Activated CD8-positive, alpha-beta T cell treated with anti-CD3 and anti-CD28 coated beads for 36 hours (primary cell): ENCODE data around the gene HELT. TPM values are rescaled to one million over a fixed set of nuclear protein-coding genes. Genes with fewer than 3 reads are reported as not detected.
"Not testable (repeated sequence)": the region's sequence is repeated elsewhere in the genome, so short reads cannot be mapped to it uniquely, and the experiment has no call there.

Source experiments
- ATAC-seq: fragments of 200-7000 bp; cut with Tn5 transposase; one replicate; pipeline ENCODE4 v1.10.0; 2021; ENCODE audit warnings: mild to moderate bottlenecking, moderate library complexity
- CTCF ChIA-PET: fragments of 350-600 bp; sonication (Branson Sonifier 250); formaldehyde crosslinking; loops from one replicate; lab custom pipeline; 2021; ENCODE audit warnings: antibody characterized with exemption; lab: Charles Lee
- POLR2A ChIA-PET: fragments of 350-600 bp; sonication (Branson Sonifier 250); formaldehyde crosslinking; loops from one replicate; lab custom pipeline; 2021; ENCODE audit warnings: antibody characterized with exemption; lab: Charles Lee
- DNase-seq: peaks from one replicate; pipeline ENCODE4 v3.0.0-alpha.2; 2020
- H3K27ac Mint-ChIP-seq: one replicate; pipeline ENCODE4 v1.8.0; 2021; ENCODE audit warnings: mild to moderate bottlenecking, mixed read lengths
- H3K27me3 Mint-ChIP-seq: one replicate; pipeline ENCODE4 v1.8.0; 2021; ENCODE audit warnings: mixed read lengths
- H3K36me3 Mint-ChIP-seq: one replicate; pipeline ENCODE4 v1.8.0; 2021; ENCODE audit warnings: low read depth, mixed read lengths
- H3K4me1 Mint-ChIP-seq: one replicate; pipeline ENCODE4 v1.8.0; 2021; ENCODE audit warnings: low read depth, mixed read lengths
- H3K4me3 Mint-ChIP-seq: one replicate; pipeline ENCODE4 v1.8.0; 2021; ENCODE audit warnings: mild to moderate bottlenecking, moderate library complexity, mixed read lengths
- H3K9me3 Mint-ChIP-seq: one replicate; pipeline ENCODE4 v1.8.0; 2021; ENCODE audit warnings: mixed read lengths
- intact Hi-C: fragments of 100-400 bp; cut with micrococcal nuclease; formaldehyde crosslinking; loops from one replicate; pipeline ENCODE4 v1.10.0; 2022
- total RNA-seq, 2 experiments: library from RNA; stranded (reverse); gene quantifications; one replicate each; pipeline ENCODE4 v1.2.3, GENCODE V29; 2021
- TF ChIP-seq, protein P1 (sequence below): fragments of 200-600 bp; IDR thresholded peaks from one replicate; pipeline ENCODE4 v1.8.0; 2022; ENCODE audit warnings: antibody characterized with exemption, mild to moderate bottlenecking

The HELT gene
- total RNA-seq, 2 experiments from 2014 or later: not detected

DNA sequence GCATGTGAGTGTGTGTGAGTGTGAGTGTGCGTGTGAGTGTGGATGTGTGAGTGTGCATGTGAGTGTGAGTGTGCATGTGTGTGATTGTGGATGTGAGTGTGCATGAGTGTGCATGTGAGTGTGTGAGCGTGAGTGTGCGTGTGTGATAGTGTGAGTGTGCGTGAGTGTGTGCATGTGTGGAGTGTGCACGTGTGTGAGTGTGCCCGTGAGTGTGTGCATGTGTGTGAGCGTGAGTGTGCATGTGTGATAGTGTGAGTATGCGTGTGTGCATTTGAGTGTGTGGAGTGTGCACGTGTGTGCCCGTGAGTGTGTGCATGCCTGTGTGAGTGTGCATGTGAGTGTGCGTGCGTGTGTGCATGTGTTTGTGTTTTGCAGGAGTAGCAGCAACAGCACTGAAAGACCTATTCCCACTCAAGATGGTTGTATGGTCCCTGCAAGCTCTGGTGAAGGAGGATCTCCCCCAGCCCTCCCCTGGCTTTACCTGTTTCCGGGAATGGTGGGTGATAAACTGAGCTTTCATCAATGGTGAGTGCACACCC lies 30.7 kb upstream of the HELT start:
- Mint-ChIP-seq H3K27ac (no peak overlapping the region), H3K4me3 (no peak overlapping the region), H3K9me3 (no peaks in the 10 kb centered on the region), H3K36me3 (no peaks in the 10 kb centered on the region), H3K4me1 (no peaks in the 10 kb centered on the region), H3K27me3 (no peaks in the 10 kb centered on the region)
- POLR2A ChIA-PET: no interaction called here
- TF ChIP-seq, protein P1, sequence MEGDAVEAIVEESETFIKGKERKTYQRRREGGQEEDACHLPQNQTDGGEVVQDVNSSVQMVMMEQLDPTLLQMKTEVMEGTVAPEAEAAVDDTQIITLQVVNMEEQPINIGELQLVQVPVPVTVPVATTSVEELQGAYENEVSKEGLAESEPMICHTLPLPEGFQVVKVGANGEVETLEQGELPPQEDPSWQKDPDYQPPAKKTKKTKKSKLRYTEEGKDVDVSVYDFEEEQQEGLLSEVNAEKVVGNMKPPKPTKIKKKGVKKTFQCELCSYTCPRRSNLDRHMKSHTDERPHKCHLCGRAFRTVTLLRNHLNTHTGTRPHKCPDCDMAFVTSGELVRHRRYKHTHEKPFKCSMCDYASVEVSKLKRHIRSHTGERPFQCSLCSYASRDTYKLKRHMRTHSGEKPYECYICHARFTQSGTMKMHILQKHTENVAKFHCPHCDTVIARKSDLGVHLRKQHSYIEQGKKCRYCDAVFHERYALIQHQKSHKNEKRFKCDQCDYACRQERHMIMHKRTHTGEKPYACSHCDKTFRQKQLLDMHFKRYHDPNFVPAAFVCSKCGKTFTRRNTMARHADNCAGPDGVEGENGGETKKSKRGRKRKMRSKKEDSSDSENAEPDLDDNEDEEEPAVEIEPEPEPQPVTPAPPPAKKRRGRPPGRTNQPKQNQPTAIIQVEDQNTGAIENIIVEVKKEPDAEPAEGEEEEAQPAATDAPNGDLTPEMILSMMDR: no peak
- intact Hi-C loops: loop anchor here (10.0 kb wide), 1 partner anchor 243 kb away; no protein-coding TSS in a partner anchor
- no peak for DNase-seq
- CTCF ChIA-PET: interaction anchor here (1.7 kb wide), 1 partner anchor 18 kb away, joined by 4 read pairs; no protein-coding TSS in a partner anchor
- ATAC-seq: no peak

DNA sequence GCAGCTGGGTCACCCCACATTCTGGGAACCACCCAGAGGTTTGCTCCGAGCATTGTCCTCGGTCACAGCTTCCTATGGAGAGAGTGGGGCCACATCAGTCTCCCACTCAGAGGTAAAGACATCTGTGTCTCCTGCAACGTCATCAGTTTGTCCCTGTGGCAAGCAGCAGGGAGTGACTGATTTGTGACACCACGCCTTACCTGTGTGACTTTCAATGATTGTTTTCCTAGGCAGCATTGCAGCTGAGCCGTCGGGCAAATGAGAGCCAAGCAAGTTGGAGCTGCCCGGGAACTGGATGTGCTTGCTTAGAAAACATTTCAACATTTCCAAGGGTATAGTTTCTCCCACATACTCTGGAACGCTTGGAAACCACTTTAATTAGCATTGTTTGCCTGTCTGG lies 29.7 kb upstream of the HELT start:
- H3K27ac Mint-ChIP-seq: no peak overlapping the region
- H3K4me3 Mint-ChIP-seq: no peak overlapping the region
- H3K4me1 Mint-ChIP-seq: no peaks in the 10 kb centered on the region
- CTCF ChIA-PET: interaction anchor here (1.7 kb wide), 1 partner anchor 17 kb away, joined by 4 read pairs; no protein-coding TSS in a partner anchor
- DNase-seq (no peak), ATAC-seq (no peak)
- intact Hi-C loops: loop anchor here (10.0 kb wide), 1 partner anchor 244 kb away; no protein-coding TSS in a partner anchor
- H3K9me3 Mint-ChIP-seq: no peaks in the 10 kb centered on the region
- POLR2A ChIA-PET: no interaction called here
- H3K27me3 Mint-ChIP-seq: no peaks in the 10 kb centered on the region
- H3K36me3 Mint-ChIP-seq: no peaks in the 10 kb centered on the region
- TF ChIP-seq, protein P1: no peak

DNA sequence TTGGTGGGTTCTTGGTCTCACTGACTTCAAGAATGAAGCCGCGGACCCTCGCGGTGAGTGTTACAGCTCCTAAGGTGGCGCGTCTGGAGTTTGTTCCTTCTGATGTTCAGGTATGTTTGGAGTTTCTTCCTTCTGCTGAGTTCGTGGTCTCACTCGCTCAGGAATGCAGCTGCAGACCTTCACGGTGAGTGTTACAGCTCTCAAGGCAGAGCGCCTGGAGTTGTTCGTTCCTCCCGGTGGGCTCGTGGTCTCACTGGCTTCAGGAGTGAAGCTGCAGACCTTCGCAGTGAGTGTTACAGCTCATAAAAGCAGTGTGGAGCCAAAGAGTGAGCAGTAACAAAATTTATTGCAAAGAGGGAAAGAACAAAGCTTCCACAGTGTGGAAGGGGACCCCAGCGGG lies 29.0 kb upstream of the HELT start:
- ATAC-seq, H3K36me3 Mint-ChIP-seq, H3K27ac Mint-ChIP-seq, H3K4me3 Mint-ChIP-seq, H3K9me3 Mint-ChIP-seq, POLR2A ChIA-PET, H3K27me3 Mint-ChIP-seq, DNase-seq, H3K4me1 Mint-ChIP-seq: not testable (repeated sequence)
- CTCF ChIA-PET: interaction anchor here (1.1 kb wide), 1 partner anchor 50 kb away, joined by 3 read pairs; no protein-coding TSS in a partner anchor
- intact Hi-C loops: loop anchor here (10.0 kb wide), 1 partner anchor 244 kb away; no protein-coding TSS in a partner anchor

DNA sequence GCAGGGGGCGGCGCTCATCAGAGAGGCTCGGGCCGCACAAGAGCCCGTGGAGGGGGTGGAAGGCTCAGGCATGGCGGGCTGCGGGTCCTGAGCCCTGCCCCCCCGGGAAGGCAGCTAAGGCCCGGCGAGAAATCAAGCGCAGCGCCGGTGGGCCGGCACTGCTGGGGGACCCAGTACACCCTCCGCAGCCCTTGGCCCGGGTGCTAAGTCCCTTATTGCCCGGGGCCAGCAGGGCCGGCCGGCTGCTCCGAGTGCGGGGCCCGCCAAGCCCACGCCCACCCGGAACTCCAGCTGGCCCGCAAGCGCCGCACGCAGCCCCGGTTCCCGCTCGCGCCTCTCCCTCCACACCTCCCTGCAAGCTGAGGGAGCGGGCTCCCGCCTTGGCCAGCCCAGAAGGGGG lies 28.2 kb upstream of the HELT start:
- H3K4me3 Mint-ChIP-seq, DNase-seq, H3K27ac Mint-ChIP-seq, ATAC-seq, H3K27me3 Mint-ChIP-seq, H3K36me3 Mint-ChIP-seq, H3K9me3 Mint-ChIP-seq, H3K4me1 Mint-ChIP-seq, POLR2A ChIA-PET, intact Hi-C loops: not testable (repeated sequence)
- CTCF ChIA-PET: interaction anchor here (1.1 kb wide), 1 partner anchor 50 kb away, joined by 3 read pairs; no protein-coding TSS in a partner anchor

DNA sequence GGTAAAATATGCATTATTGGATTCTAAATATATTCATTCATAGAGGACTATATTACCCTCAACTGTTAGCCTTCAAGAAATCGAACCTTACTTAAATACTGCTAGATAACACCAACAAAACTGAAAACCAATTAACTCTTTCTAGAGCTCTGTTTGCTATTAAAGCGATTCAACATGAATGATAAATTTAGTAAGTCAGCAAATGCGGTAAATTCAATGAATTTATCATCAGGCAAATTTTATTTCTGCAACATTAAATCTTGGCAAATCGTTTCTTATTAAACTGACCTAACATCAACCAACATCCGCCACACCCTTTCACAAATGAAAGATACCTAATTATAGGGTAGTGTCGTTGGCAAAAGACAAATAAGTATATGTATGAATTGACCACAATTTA lies 26.4 kb upstream of the HELT start:
- H3K27me3 Mint-ChIP-seq: no peaks in the 10 kb centered on the region
- no peak for DNase-seq
- TF ChIP-seq, protein P1: no peak
- intact Hi-C loops: no loop called here
- no peaks in the 10 kb centered on the region for H3K36me3 Mint-ChIP-seq
- H3K4me1 Mint-ChIP-seq: no peaks in the 10 kb centered on the region
- ChIA-PET POLR2A (no interaction called here), CTCF (interaction anchor here (1.2 to 1.8 kb wide), 2 partner anchors 13 to 14 kb away, joined by 3 to 4 read pairs; no protein-coding TSS in a partner anchor)
- no peak overlapping the region for H3K27ac Mint-ChIP-seq
- H3K4me3 Mint-ChIP-seq: no peak overlapping the region
- no peaks in the 10 kb centered on the region for H3K9me3 Mint-ChIP-seq
- no peak for ATAC-seq

DNA sequence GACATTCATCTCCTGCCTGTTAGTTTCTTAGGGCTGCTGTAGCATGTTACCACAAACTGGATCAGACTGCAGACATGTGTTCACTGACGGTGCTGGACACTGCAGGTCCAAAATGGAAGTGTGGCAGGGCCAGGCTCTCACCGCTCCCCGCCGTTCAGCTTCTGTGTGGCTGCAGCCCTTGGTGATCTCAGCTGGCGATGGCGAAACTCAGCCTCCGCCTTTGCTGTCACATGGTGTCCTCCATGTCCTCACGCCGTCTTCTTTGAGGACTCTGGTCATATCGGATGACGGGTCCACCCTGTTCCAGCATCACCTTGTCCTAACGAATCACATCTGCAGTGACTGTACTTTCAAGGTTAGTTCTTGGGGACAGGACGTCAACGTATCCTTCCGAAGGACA lies 25.9 kb upstream of the HELT start:
- H3K27ac Mint-ChIP-seq: no peak overlapping the region

More for the DNA sequence above, 25.9 kb upstream of the HELT start:
- no peak for DNase-seq
- Mint-ChIP-seq H3K4me3 (no peak overlapping the region), H3K4me1 (no peaks in the 10 kb centered on the region), H3K27me3 (no peaks in the 10 kb centered on the region), H3K9me3 (no peaks in the 10 kb centered on the region), H3K36me3 (no peaks in the 10 kb centered on the region)
- POLR2A ChIA-PET: no interaction called here
- CTCF ChIA-PET: interaction anchor here (1.8 kb wide), 1 partner anchor 13 kb away, joined by 4 read pairs; no protein-coding TSS in a partner anchor
- ATAC-seq: no peak
- TF ChIP-seq, protein P1: no peak
- intact Hi-C loops: no loop called here
